ENCODE results near the gene OR13C8.

OR13C8 gene

GRCh38 chr9:104608336-104608735 is 39.4 kb downstream of the OR13C8 start:
- no peak for DNase-seq (ENCODE audit: low read depth in 4 of 4, low spot score in 1 of 4)

DNA sequence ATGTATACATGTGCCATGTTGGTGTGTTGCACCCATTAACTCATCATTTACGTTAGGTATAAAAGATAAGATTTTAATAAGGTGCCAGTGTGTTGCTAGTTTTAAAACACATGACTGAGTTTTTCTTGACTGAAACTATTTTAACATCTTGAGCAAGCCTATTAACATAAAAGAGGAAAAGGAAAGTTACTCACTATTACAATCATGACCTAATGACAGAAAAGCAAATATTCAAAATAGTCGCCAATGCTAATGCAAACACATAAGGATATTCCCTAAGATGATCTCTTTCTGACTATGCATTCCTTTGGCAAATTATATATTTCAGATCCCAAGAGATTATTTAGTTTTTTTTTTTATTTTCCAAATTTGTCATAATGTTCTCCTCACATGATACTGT is 42.2 kb downstream of the OR13C8 start:
- DNase-seq (ENCODE audit: low read depth in 4 of 4, low spot score in 1 of 4), result no peak

DNA sequence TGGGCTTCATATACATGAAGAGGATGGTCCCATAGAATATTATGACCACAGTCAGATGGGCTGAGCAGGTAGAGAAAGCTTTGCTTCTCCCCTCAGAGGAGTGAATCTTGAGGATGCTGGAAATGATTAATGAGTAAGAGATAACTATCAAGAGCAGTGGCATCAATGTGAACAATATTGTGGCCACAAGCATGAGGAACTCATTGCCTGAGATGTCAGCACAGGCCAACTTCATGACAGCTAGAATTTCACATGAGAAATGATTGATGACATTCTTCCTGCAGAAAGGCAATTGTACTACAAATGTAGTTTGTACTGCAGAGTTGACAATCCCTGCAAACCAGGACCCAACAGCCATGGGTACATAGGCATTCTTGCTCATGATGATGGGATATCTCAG is 48.5 kb downstream of the OR13C8 start:
- no peak for DNase-seq (ENCODE audit: low read depth in 4 of 4, low spot score in 1 of 4)

DNA sequence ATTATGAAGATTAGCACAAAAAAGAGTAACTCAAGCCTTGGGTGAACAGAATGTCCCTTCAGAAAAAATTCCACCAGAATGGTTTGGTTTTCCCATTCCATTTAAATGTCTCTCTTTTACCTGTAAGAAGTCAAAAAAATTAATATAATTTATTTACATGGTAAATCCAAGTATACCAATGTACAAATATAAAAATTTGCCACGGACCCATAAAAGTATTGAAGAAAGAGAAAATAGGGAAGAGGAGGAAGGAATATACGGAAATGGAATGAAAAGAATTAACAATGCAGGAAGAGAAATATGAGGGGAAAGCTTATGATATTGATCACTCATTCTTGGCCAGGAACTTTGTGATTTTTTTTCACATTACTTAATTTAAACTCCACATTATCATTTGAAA is 49.1 kb downstream of the OR13C8 start, which contains the start of gene OR13C9:
Gene OR13C9 (minus strand): TSS at position 101 of the 400 bp plus-strand sequence. CDS start 0 bp downstream, at position 101.
- DNase-seq (ENCODE audit: low read depth in 4 of 4, low spot score in 1 of 4), result no peak

Data from stimulated activated CD4-positive, alpha-beta T cell treated with anti-CD3 and anti-CD28 coated beads, Interleukin-1b, Interleukin-23, amount 100 ng/mL, for 24 hours (primary cell).